Measurements from ENCODE around the gene CEP152. TPM values are rescaled to one million over a fixed set of nuclear protein-coding genes. Genes with fewer than 3 reads are reported as not detected.

The CEP152 gene
- total and polyA plus RNA-seq, 9 of the 15 experiments (the other 6 are each of a cell fraction or from before 2014, with no cell fraction given), result 9.9 to 43.0 (median 23.6) TPM

GRCh38 chr15:48718646-48719045 lies 92.2 kb downstream of the CEP152 start:
- Histone ChIP-seq H2AFZ (ENCODE audit: low read depth, low read length) (peak overlapping the region; percentile 35; the same call in 1 of the 2 replicates), H3K79me2 (ENCODE audit: control insufficient read depth, insufficient read depth, low read length) (no peaks in the 10 kb centered on the region), H3K9me1 (ENCODE audit: control insufficient read depth, insufficient read depth, low read length) (no peaks in the 10 kb centered on the region), H3K4me1 (replicated peaks in 1 of 2; ENCODE audit: control insufficient read depth in 2 of 2, insufficient read depth in 2 of 2, low read length in 2 of 2) (peaks cover 0 to 56% of the 10 kb centered on the region in 2 experiments; a peak in 3 of 5 replicates), H3K27me3 (ENCODE audit: control insufficient read depth in 2 of 2, insufficient read depth in 2 of 2, low read length in 2 of 2) (no peaks in the 10 kb centered on the region), H3K4me2 (ENCODE audit: insufficient read depth, low read length) (peak overlapping the region; percentile 22; the same call in 1 of the 2 replicates), H4K20me1 (replicated peaks; ENCODE audit: control insufficient read depth, insufficient read depth, low read length) (no peaks in the 10 kb centered on the region), H3K9me3 (replicated peaks; ENCODE audit: control insufficient read depth, insufficient read depth, low read depth, low read length) (no peaks in the 10 kb centered on the region), H3K36me3 (ENCODE audit: control insufficient read depth, insufficient read depth, low read length) (peaks cover 6% of the 10 kb centered on the region; the same call in 2 of the 3 replicates), H3K4me3 (no peak overlapping the region), H3K27ac (ENCODE audit: extremely low read depth, low read depth, low read length) (peak overlapping the region; percentile 45; the same call in 2 of the 3 replicates), H3K9ac (ENCODE audit: insufficient read depth in 1 of 2, low read depth in 2 of 2, low read length in 2 of 2) (no peak overlapping the region)
- peak; percentile 70 for FAIRE-seq
- ChIA-PET POLR2A (interaction anchor here (0.6 to 1.0 kb wide), 2 partner anchors 92 to 346 kb away, joined by 3 read pairs; partner anchors contain the start of gene CEP152), CTCF (ENCODE audit: low intra/inter-chr PET ratio) (no interaction called here)
- ATAC-seq, result peak; percentile 87
- in situ Hi-C loops (cut with MboI), result no loop called here
- BruUV-seq (replicated peaks), result no TSS peak
- intact Hi-C loops (cut with micrococcal nuclease), result loop anchor here (5.0 kb wide), 1 partner anchor 139 kb away; no protein-coding TSS in a partner anchor
- WGBS (ENCODE audit: insufficient coverage, low coverage, missing lambda C conversion rate), result 0% methylated on average over 2 of the region's 2 CpGs
- peak; percentile 19 to 66 (median 33) for DNase-seq (ENCODE audit: extremely low read depth in 1 of 4, low spot score in 3 of 4)
- TF ChIP-seq CCNT2 (IDR thresholded peaks at IDR 0.05; ENCODE audit: borderline replicate concordance, extremely low read depth, insufficient read length, low read depth, low read length) (no peak), XRCC4 (IDR thresholded peaks at IDR 0.05; ENCODE audit: extremely low read depth, insufficient read depth, insufficient read length) (no peak), ZNF407 (IDR thresholded peaks at IDR 0.05; ENCODE audit: low read depth) (no peak), POLR2H (tag; IDR thresholded peaks at IDR 0.05; ENCODE audit: low read depth) (no peak), CSDE1 (IDR thresholded peaks at IDR 0.05) (no peak), TEAD1 (CRISPR knock-in tag; IDR thresholded peaks at IDR 0.05) (no peak), NONO (IDR thresholded peaks at IDR 0.05; ENCODE audit: low read depth in 2 of 2, low read length in 1 of 2) (no peak), MYBL2 (IDR thresholded peaks at IDR 0.05; ENCODE audit: low read depth) (no peak), MYBL2 (CRISPR knock-in tag; IDR thresholded peaks at IDR 0.05; ENCODE audit: borderline replicate concordance) (no peak), KLF13 (tag; IDR thresholded peaks at IDR 0.05; ENCODE audit: borderline replicate concordance, low read depth) (no peak)
- TF ChIP-seq, protein P1, sequence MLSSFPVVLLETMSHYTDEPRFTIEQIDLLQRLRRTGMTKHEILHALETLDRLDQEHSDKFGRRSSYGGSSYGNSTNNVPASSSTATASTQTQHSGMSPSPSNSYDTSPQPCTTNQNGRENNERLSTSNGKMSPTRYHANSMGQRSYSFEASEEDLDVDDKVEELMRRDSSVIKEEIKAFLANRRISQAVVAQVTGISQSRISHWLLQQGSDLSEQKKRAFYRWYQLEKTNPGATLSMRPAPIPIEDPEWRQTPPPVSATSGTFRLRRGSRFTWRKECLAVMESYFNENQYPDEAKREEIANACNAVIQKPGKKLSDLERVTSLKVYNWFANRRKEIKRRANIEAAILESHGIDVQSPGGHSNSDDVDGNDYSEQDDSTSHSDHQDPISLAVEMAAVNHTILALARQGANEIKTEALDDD (IDR thresholded peaks at IDR 0.05), result peak; percentile 73
